ENCODE results near the gene CAPN8. TPM values are rescaled to one million over a fixed set of nuclear protein-coding genes. Genes with fewer than 3 reads are reported as not detected.
A peak's percentile ranks its signal among the peaks of the same experiment; 100 is the strongest.

Gene CAPN8
- total RNA-seq, 3 donors from 2014 or later = 0.32 to 83.9 (median 41.3) TPM

GRCh38 chr1:223707256-223708000 lies 41.9 kb upstream of the CAPN8 start:
- peak; percentile 73 to 86 for DNase-seq (ENCODE audit: low spot score in 2 of 2)
- TF ChIP-seq CTCF (IDR thresholded peaks at IDR 0.05) = no peak
- TF ChIP-seq POLR2AphosphoS5 (IDR thresholded peaks at IDR 0.05) = peak; percentile 67 to 78 (median 70)
- TF ChIP-seq POLR2A (IDR thresholded peaks at IDR 0.05) = peak; percentile 27
- no peaks in the 10 kb centered on the region for H3K9me3 ChIP-seq
- peak overlapping the region in 1 of 3 donors; percentile 29 for H3K4me3 ChIP-seq
- peak overlapping the region; percentile 83 to 96 for H3K27ac ChIP-seq
- no peaks in the 10 kb centered on the region for H3K4me1 ChIP-seq
- intact Hi-C loops (cut with DNase I; ENCODE audit: low total_unique reads) = no loop called here
- no peaks in the 10 kb centered on the region for H3K27me3 ChIP-seq
- no peaks in the 10 kb centered on the region for H3K36me3 ChIP-seq

- Histone ChIP-seq H3K4me3 (no peak overlapping the region), H3K27ac (peak overlapping the region; percentile 83 to 96), H3K27me3 (no peaks in the 10 kb centered on the region), H3K4me1 (no peaks in the 10 kb centered on the region), H3K9me3 (no peaks in the 10 kb centered on the region), H3K36me3 (no peaks in the 10 kb centered on the region)
- no peak for TF ChIP-seq POLR2A (IDR thresholded peaks at IDR 0.05)
- TF ChIP-seq POLR2AphosphoS5 (IDR thresholded peaks at IDR 0.05) = no peak
- TF ChIP-seq CTCF (IDR thresholded peaks at IDR 0.05) = no peak
- DNase-seq (ENCODE audit: low spot score in 2 of 2) = no peak
- intact Hi-C loops (cut with DNase I; ENCODE audit: low total_unique reads) = no loop called here
These were observed 40.8 kb upstream of the CAPN8 start for GRCh38 chr1:223706077-223706973.

DNA sequence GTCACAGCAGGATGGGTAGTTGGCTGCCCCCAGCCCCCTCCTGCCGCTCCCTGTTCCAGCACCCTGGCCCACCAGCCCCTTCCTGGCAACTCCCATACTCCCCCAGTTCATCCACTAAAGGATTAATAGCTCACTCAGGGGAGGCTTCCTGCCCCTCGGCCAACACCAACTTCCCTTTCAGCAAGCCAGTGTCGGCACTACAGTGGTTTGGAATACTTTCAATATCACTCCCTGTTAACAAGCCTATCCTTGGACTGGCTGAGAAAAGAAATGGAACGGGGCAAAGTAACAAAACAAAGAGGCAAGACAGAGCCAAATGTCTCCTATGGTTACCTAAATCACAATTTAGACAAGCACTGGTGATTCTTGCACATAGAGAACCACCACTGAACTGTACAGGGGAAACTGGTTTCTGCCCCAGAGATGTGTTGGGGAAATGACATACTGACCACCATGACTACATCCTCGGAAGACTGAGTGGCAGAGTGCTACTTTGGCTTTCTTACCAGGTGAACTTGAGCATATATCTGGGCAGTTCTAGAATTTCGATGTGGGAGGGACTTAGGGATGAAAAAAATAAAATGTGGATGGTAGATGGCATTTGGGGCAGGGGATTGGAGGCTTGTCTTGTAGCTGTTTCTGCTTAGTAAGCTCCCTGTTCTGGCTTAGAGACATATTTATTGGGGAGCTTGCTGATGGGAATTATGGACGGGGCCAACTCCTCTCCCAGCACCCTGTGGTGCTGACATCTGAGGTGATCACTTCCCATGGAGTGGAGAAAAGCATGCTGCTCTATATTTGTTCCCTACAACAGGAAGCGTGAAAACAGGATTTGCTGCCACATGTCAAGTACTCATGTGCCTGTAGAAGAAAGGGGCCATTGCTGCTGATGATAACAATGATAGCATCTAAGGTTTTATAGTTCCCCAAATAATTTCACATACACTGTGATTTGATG lies 39.7 kb upstream of the CAPN8 start:
- H3K27ac ChIP-seq = peak overlapping the region; percentile 83 to 96

DNA sequence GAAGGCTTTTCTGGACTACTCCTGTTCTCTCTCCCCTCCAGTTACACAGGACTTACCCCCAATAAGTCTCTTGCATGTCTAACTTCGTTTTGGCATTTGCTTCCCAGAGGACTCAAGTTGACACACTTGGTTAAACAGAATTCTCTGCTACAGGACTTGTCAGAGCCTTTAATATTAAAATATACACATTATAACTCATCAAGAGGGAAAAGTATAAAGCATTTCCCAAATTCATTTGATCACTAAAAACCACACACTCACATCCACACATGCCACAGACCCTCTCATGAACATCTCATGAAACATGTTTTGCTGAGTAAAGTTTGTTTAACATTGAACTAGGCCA lies 38.1 kb upstream of the CAPN8 start:
- no peaks in the 10 kb centered on the region for H3K4me1 ChIP-seq
- H3K4me3 ChIP-seq = no peak overlapping the region
- no peak overlapping the region for H3K27ac ChIP-seq
- H3K27me3 ChIP-seq = no peaks in the 10 kb centered on the region
- H3K9me3 ChIP-seq = no peaks in the 10 kb centered on the region
- TF ChIP-seq CTCF (IDR thresholded peaks at IDR 0.05) (no peak), POLR2AphosphoS5 (IDR thresholded peaks at IDR 0.05) (no peak), POLR2A (IDR thresholded peaks at IDR 0.05) (no peak)
- DNase-seq (ENCODE audit: low spot score in 2 of 2) = no peak
- H3K36me3 ChIP-seq = no peaks in the 10 kb centered on the region
- intact Hi-C loops (cut with DNase I; ENCODE audit: low total_unique reads) = loop anchor here (5.0 kb wide), 1 partner anchor 44 kb away; no protein-coding TSS in a partner anchor

More for the DNA sequence above, 39.7 kb upstream of the CAPN8 start:
- Histone ChIP-seq H3K36me3 (no peaks in the 10 kb centered on the region), H3K4me1 (no peaks in the 10 kb centered on the region), H3K27me3 (no peaks in the 10 kb centered on the region), H3K9me3 (no peaks in the 10 kb centered on the region), H3K4me3 (peak overlapping the region in 1 of 3 donors; percentile 40)
- no peak for DNase-seq (ENCODE audit: low spot score in 2 of 2)
- TF ChIP-seq CTCF (IDR thresholded peaks at IDR 0.05) = no peak
- TF ChIP-seq POLR2AphosphoS5 (IDR thresholded peaks at IDR 0.05) = no peak
- no peak for TF ChIP-seq POLR2A (IDR thresholded peaks at IDR 0.05)
- intact Hi-C loops (cut with DNase I; ENCODE audit: low total_unique reads) = loop anchor here (5.0 kb wide), 1 partner anchor 42 kb away; no protein-coding TSS in a partner anchor
